ENCODE measurements around the gene LSM14B. TPM values are rescaled to one million over a fixed set of nuclear protein-coding genes. Genes with fewer than 3 reads are reported as not detected.

The LSM14B gene
- total RNA-seq, 3 donors from 2014 or later (not counting 1 experiment from before 2014, with no cell fraction given): 41.1 to 56.2 (median 47.3) TPM

- TF ChIP-seq CTCF (IDR thresholded peaks at IDR 0.05): no peak
- no peaks in the 10 kb centered on the region for H3K9me3 ChIP-seq (ENCODE audit: control insufficient read depth, insufficient read depth, low read length)
- no peaks in the 10 kb centered on the region for H3K36me3 Mint-ChIP-seq
- H3K27ac Mint-ChIP-seq: no peak overlapping the region
- H3K4me1 Mint-ChIP-seq: no peaks in the 10 kb centered on the region
- no peak overlapping the region for H3K4me3 ChIP-seq (ENCODE audit: low read length)
- WGBS (ENCODE audit: insufficient coverage): 99% methylated on average over 9 of the region's 9 CpGs
- H3K27me3 ChIP-seq (ENCODE audit: control insufficient read depth, insufficient read depth, low read length): no peaks in the 10 kb centered on the region
- no peak overlapping the region for H3K4me3 Mint-ChIP-seq
- no peak for DNase-seq
- no peak overlapping the region for H3K27ac ChIP-seq (ENCODE audit: low read length)
- H3K9me3 Mint-ChIP-seq: no peaks in the 10 kb centered on the region
- H3K27me3 Mint-ChIP-seq (ENCODE audit: low read depth in 2 of 2): no peaks in the 10 kb centered on the region
- ATAC-seq: no peak
- intact Hi-C loops (cut with micrococcal nuclease): no loop called here
- no peaks in the 10 kb centered on the region for H3K4me1 ChIP-seq (ENCODE audit: control insufficient read depth, insufficient read depth, low read length)
- H3K36me3 ChIP-seq (ENCODE audit: control insufficient read depth, insufficient read depth, low read length): peaks cover 5% of the 10 kb centered on the region
Measured at GRCh38 chr20:62170536-62170935, 48.3 kb downstream of the LSM14B start.

GRCh38 chr20:62171245-62171644, 49.0 kb downstream of the LSM14B start:
- intact Hi-C loops (cut with micrococcal nuclease): no loop called here
- Histone ChIP-seq H3K4me3 (ENCODE audit: low read length) (no peak overlapping the region), H3K9me3 (ENCODE audit: control insufficient read depth, insufficient read depth, low read length) (no peaks in the 10 kb centered on the region), H3K36me3 (ENCODE audit: control insufficient read depth, insufficient read depth, low read length) (peaks cover 5% of the 10 kb centered on the region), H3K27me3 (ENCODE audit: control insufficient read depth, insufficient read depth, low read length) (no peaks in the 10 kb centered on the region), H3K27ac (ENCODE audit: low read length) (no peak overlapping the region), H3K4me1 (ENCODE audit: control insufficient read depth, insufficient read depth, low read length) (no peaks in the 10 kb centered on the region)
- 96% methylated on average over 8 of the region's 8 CpGs for WGBS (ENCODE audit: insufficient coverage)
- Mint-ChIP-seq H3K9me3 (no peaks in the 10 kb centered on the region), H3K27me3 (ENCODE audit: low read depth in 2 of 2) (no peaks in the 10 kb centered on the region), H3K36me3 (no peaks in the 10 kb centered on the region), H3K27ac (no peak overlapping the region), H3K4me3 (no peak overlapping the region), H3K4me1 (no peaks in the 10 kb centered on the region)
- no peak for TF ChIP-seq CTCF (IDR thresholded peaks at IDR 0.05)
- ATAC-seq: no peak
- DNase-seq: no peak

GRCh38 chr20:62172666-62173065, 50.4 kb downstream of the LSM14B start:
- H3K36me3 ChIP-seq (ENCODE audit: control insufficient read depth, insufficient read depth, low read length): peaks cover 5% of the 10 kb centered on the region
- H3K27ac ChIP-seq (ENCODE audit: low read length): no peak overlapping the region
- no peaks in the 10 kb centered on the region for H3K4me1 ChIP-seq (ENCODE audit: control insufficient read depth, insufficient read depth, low read length)
- H3K4me3 Mint-ChIP-seq: no peak overlapping the region
- no peaks in the 10 kb centered on the region for H3K36me3 Mint-ChIP-seq
- H3K9me3 Mint-ChIP-seq: no peaks in the 10 kb centered on the region
- no peak for ATAC-seq
- H3K4me1 Mint-ChIP-seq: no peaks in the 10 kb centered on the region
- 97% methylated on average over 16 of the region's 18 CpGs for WGBS (ENCODE audit: insufficient coverage)
- no peak overlapping the region for H3K4me3 ChIP-seq (ENCODE audit: low read length)
- H3K27me3 Mint-ChIP-seq (ENCODE audit: low read depth in 2 of 2): no peaks in the 10 kb centered on the region
- no peak overlapping the region for H3K27ac Mint-ChIP-seq
- no peaks in the 10 kb centered on the region for H3K27me3 ChIP-seq (ENCODE audit: control insufficient read depth, insufficient read depth, low read length)
- H3K9me3 ChIP-seq (ENCODE audit: control insufficient read depth, insufficient read depth, low read length): no peaks in the 10 kb centered on the region
- intact Hi-C loops (cut with micrococcal nuclease): no loop called here
- no peak for DNase-seq
- TF ChIP-seq CTCF (IDR thresholded peaks at IDR 0.05): no peak

- ATAC-seq: no peak
- H3K36me3 Mint-ChIP-seq: no peaks in the 10 kb centered on the region
- 98% methylated on average over 28 of the region's 28 CpGs for WGBS (ENCODE audit: insufficient coverage)
- no peak for TF ChIP-seq CTCF (IDR thresholded peaks at IDR 0.05)
- no peak overlapping the region for H3K4me3 Mint-ChIP-seq
- Histone ChIP-seq H3K4me3 (ENCODE audit: low read length) (no peak overlapping the region), H3K27me3 (ENCODE audit: control insufficient read depth, insufficient read depth, low read length) (no peaks in the 10 kb centered on the region), H3K9me3 (ENCODE audit: control insufficient read depth, insufficient read depth, low read length) (no peaks in the 10 kb centered on the region), H3K4me1 (ENCODE audit: control insufficient read depth, insufficient read depth, low read length) (no peaks in the 10 kb centered on the region), H3K27ac (ENCODE audit: low read length) (no peak overlapping the region), H3K36me3 (ENCODE audit: control insufficient read depth, insufficient read depth, low read length) (peaks cover 2% of the 10 kb centered on the region)
- H3K27me3 Mint-ChIP-seq (ENCODE audit: low read depth in 2 of 2): no peaks in the 10 kb centered on the region
- no peak overlapping the region for H3K27ac Mint-ChIP-seq
- no peak for DNase-seq
- H3K9me3 Mint-ChIP-seq: no peaks in the 10 kb centered on the region
- intact Hi-C loops (cut with micrococcal nuclease): no loop called here
- H3K4me1 Mint-ChIP-seq: no peaks in the 10 kb centered on the region
Measured at GRCh38 chr20:62174021-62174804, 51.9 kb downstream of the LSM14B start.
